ENCODE measurements around the gene TNNT2.
A peak's percentile ranks its signal among the peaks of the same experiment; 100 is the strongest.

Gene TNNT2

DNA sequence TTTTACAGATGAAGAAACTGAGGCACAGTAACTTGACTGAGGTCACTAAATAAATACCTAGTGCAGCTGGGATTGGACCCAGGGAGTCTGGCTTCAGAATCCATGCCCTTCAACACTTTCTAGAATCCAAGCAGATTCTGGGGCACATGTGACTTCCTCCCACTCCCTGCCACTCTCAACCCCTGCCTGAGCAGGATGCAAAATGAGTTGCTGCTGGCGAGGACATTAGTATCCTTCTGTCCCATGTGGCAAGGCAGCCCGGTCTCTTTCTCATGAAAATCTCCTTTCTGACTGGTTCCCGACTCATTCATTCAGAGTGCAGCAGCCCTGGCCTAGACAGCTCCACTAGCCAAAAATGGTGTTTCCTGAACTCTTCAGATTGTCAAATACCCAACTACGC lies 28.4 kb downstream of the TNNT2 start:
- H3K4me3 ChIP-seq (ENCODE audit: low read depth, low read length) = no peak overlapping the region
- DNase-seq (ENCODE audit: low read depth) = no peak
- TF ChIP-seq POLR2A (IDR thresholded peaks at IDR 0.05; ENCODE audit: extremely low read depth, insufficient read length) (no peak), MYC (IDR thresholded peaks at IDR 0.05; ENCODE audit: low read depth, low read length) (no peak)
- TF ChIP-seq, protein P1, sequence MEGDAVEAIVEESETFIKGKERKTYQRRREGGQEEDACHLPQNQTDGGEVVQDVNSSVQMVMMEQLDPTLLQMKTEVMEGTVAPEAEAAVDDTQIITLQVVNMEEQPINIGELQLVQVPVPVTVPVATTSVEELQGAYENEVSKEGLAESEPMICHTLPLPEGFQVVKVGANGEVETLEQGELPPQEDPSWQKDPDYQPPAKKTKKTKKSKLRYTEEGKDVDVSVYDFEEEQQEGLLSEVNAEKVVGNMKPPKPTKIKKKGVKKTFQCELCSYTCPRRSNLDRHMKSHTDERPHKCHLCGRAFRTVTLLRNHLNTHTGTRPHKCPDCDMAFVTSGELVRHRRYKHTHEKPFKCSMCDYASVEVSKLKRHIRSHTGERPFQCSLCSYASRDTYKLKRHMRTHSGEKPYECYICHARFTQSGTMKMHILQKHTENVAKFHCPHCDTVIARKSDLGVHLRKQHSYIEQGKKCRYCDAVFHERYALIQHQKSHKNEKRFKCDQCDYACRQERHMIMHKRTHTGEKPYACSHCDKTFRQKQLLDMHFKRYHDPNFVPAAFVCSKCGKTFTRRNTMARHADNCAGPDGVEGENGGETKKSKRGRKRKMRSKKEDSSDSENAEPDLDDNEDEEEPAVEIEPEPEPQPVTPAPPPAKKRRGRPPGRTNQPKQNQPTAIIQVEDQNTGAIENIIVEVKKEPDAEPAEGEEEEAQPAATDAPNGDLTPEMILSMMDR (IDR thresholded peaks at IDR 0.05; ENCODE audit: low read depth, low read length) = no peak
- TF ChIP-seq, protein P2, sequence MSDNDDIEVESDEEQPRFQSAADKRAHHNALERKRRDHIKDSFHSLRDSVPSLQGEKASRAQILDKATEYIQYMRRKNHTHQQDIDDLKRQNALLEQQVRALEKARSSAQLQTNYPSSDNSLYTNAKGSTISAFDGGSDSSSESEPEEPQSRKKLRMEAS (IDR thresholded peaks at IDR 0.05; ENCODE audit: low read depth, low read length) = no peak

GRCh38 chr1:201348211-201348566 lies 29.3 kb downstream of the TNNT2 start:
- DNase-seq (ENCODE audit: low read depth) = peak; percentile 53
- no peak overlapping the region for H3K4me3 ChIP-seq (ENCODE audit: low read depth, low read length)
- TF ChIP-seq MYC (IDR thresholded peaks at IDR 0.05; ENCODE audit: low read depth, low read length) = no peak
- TF ChIP-seq, protein P1 (IDR thresholded peaks at IDR 0.05; ENCODE audit: low read depth, low read length) = peak; percentile 71

GRCh38 chr1:201347498-201348210 lies 29.8 kb downstream of the TNNT2 start:
- H3K4me3 ChIP-seq (ENCODE audit: low read depth, low read length) = no peak overlapping the region
- TF ChIP-seq, protein P2 (IDR thresholded peaks at IDR 0.05; ENCODE audit: low read depth, low read length) = no peak
- no peak for TF ChIP-seq POLR2A (IDR thresholded peaks at IDR 0.05; ENCODE audit: extremely low read depth, insufficient read length)
- TF ChIP-seq MYC (IDR thresholded peaks at IDR 0.05; ENCODE audit: low read depth, low read length) = no peak
- TF ChIP-seq, protein P1 (IDR thresholded peaks at IDR 0.05; ENCODE audit: low read depth, low read length) = no peak
- DNase-seq (ENCODE audit: low read depth) = no peak

GRCh38 chr1:201346987-201347386 lies 30.5 kb downstream of the TNNT2 start:
- TF ChIP-seq POLR2A (IDR thresholded peaks at IDR 0.05; ENCODE audit: extremely low read depth, insufficient read length) (no peak), MYC (IDR thresholded peaks at IDR 0.05; ENCODE audit: low read depth, low read length) (no peak)
- TF ChIP-seq, protein P2 (IDR thresholded peaks at IDR 0.05; ENCODE audit: low read depth, low read length) = no peak
- TF ChIP-seq, protein P1 (IDR thresholded peaks at IDR 0.05; ENCODE audit: low read depth, low read length) = no peak
- DNase-seq (ENCODE audit: low read depth) = no peak
- H3K4me3 ChIP-seq (ENCODE audit: low read depth, low read length) = no peak overlapping the region

DNA sequence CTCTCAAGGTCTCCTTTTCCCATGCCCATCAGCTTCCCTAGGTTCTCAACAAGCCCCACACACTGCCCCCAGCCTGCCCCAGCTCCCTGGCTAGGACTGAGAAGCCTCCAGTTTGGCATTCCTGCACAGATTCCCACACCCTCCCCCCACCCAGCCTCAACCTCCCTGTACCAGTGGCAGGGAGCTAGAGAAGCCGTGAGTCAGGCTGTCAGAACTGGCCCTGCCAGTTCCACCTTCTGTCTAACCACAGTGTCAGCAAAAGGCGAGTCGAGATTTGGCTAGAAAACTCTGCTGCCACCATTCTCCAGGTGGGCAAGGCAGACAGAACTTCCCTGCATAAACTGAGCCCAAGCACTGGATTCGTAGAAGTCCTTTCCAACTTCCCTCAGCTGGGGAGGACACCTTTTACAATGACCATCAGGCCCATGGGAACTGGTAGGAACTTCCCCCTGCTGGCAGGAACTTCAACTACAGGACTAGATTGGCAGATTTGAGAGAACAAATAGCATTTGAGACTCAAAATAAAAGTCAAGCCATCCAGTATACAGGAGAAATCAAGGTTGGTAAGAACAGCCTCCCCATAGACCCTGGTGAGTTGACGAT lies 31.0 kb downstream of the TNNT2 start:
- TF ChIP-seq POLR2A (IDR thresholded peaks at IDR 0.05; ENCODE audit: extremely low read depth, insufficient read length) = no peak
- TF ChIP-seq, protein P1 (IDR thresholded peaks at IDR 0.05; ENCODE audit: low read depth, low read length) = peak; percentile 64
- H3K4me3 ChIP-seq (ENCODE audit: low read depth, low read length) = no peak overlapping the region
- peak; percentile 48 for DNase-seq (ENCODE audit: low read depth)

DNA sequence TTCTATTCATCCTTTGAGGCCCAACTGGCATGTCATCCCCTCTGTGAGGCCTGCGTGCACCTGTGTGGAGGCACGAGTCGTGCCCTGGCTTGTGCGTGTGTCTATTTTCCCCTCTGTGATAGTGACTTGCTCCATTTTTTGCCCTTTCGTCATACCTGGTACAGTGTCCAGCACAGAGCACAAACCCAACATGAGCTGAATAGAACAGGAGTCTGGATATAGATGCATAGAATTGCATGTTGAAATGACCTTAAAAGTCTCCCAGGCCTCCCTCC lies 32.5 kb downstream of the TNNT2 start:
- H3K4me3 ChIP-seq (ENCODE audit: low read depth, low read length) = no peak overlapping the region
- DNase-seq (ENCODE audit: low read depth) = no peak
- TF ChIP-seq MYC (IDR thresholded peaks at IDR 0.05; ENCODE audit: low read depth, low read length) = no peak

Measured in NB4 (cell line).